ENCODE data around the gene NEUROD1.

DNA sequence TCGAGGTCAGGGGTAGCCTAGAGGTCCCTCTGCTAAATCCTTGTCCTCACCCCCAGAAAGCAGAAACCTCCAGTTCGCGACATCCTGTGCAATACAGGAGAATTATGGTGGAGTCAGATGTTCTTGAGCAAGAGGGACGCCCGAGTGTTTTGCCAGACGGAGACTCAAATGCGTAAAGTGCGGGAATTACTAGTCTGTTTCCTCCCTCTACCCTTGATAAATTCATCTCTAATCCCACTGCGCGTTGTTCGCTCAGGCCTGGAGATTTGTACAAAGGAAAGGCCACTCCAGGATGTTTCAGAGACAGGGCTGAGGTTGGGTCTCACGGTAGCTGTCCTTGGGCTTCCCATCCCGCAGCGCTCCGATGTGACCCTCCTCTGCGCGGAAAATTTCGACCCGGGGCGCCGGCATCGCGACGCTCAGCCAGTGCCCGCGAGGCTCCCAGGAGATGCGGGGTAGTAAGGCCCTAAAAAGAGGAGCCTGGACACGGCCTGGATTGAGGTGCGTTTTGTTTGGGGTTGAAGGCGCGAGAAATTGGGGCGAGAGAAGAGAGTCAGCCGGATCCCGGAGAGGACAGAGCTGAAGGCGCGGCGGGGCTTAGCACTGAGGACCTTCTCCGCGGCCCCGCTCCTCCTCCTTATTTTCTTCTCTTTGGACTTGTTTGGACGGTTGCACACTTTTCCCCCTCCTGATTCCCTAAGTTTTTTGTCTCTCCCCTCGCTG lies 2.6 kb upstream of the NEUROD1 start:
- no peak for TF ChIP-seq YY2 (tag by site-specific recombination; IDR thresholded peaks at IDR 0.05)
- no peak for TF ChIP-seq ZNF184 (tag by site-specific recombination; IDR thresholded peaks at IDR 0.05)
